ENCODE measurements around the gene TAF15. TPM values are rescaled to one million over a fixed set of nuclear protein-coding genes. Genes with fewer than 3 reads are reported as not detected.

TAF15 gene
- total RNA-seq, 4 donors from 2014 or later: 33.2 to 80.2 (median 64.0) TPM

DNA sequence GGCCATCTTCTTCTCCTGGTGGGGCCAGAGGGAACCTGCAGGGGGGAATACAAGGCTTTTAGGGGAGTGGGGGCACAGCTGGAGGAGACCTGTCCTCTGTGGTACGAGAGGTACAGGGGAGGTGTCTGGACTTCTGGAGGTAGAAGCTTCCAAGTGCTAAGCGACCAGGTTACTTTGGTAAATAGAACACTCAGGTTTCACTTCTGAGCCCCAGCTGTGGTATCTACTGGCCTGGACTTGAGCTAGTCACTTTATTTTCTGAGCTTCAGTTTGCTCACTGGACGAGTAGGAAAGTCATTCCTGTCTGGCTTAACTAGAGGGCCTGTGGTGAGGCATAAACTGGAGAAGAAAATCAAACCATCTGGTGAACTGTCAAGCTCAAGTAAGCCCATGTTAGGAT is 59.5 kb downstream of the TAF15 start, which contains the start of gene HEATR9:
TSS of gene HEATR9 (minus strand) at position 155 of the 400 bp plus-strand sequence. CDS start at position 6, 149 bp downstream.
- ATAC-seq (ENCODE audit: low FRiP score): no peak
- TF ChIP-seq, protein P1, sequence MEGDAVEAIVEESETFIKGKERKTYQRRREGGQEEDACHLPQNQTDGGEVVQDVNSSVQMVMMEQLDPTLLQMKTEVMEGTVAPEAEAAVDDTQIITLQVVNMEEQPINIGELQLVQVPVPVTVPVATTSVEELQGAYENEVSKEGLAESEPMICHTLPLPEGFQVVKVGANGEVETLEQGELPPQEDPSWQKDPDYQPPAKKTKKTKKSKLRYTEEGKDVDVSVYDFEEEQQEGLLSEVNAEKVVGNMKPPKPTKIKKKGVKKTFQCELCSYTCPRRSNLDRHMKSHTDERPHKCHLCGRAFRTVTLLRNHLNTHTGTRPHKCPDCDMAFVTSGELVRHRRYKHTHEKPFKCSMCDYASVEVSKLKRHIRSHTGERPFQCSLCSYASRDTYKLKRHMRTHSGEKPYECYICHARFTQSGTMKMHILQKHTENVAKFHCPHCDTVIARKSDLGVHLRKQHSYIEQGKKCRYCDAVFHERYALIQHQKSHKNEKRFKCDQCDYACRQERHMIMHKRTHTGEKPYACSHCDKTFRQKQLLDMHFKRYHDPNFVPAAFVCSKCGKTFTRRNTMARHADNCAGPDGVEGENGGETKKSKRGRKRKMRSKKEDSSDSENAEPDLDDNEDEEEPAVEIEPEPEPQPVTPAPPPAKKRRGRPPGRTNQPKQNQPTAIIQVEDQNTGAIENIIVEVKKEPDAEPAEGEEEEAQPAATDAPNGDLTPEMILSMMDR (IDR thresholded peaks at IDR 0.05): no peak
- DNase-seq (ENCODE audit: low spot score): no peak

DNA sequence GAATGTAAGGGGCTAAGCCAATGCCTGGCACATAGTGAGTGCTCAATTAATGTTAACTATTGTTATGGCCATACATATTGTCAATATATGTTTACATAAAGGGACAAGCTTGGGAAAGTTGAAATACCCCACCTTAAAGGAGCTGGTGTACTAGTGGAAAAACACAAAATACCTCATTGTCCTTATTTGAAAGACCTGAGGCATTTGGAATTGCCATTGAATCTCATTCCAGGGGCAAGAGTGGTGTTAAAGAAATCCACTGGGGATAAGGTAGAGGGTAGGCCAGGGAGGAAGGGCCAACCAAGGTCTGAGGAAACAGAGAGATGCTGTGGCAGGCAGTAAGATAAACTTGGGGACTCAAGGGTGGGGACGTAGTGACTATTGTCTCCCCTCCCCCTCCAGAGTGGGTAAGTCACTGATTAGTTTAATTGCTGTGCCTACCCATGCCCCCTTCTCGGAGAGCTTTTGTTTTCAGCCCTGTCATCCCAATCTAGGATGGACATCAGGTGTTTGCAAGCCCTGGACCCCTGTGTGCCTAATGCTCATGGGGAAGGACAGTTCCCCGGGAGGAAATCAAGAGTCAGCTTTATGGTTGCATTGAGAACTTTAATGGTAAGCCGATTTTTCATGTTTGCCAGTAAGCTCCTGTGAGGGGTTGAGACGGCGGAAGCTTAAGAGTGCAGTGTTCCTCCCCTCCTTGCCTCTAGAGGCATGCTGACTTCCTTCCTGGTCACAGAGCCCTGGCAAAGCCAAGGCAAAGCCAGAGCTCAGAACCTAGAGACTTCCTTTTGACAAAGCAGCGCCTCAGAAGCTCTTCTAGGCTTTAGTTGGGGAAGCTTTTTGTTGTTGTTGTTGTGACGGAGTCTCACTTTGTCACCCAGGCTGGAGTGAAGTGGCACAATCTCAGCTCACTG is 61.9 kb downstream of the TAF15 start:
- ATAC-seq (ENCODE audit: low FRiP score): no peak
- no peak for DNase-seq (ENCODE audit: low spot score)
- TF ChIP-seq, protein P1 (IDR thresholded peaks at IDR 0.05): no peak

DNA sequence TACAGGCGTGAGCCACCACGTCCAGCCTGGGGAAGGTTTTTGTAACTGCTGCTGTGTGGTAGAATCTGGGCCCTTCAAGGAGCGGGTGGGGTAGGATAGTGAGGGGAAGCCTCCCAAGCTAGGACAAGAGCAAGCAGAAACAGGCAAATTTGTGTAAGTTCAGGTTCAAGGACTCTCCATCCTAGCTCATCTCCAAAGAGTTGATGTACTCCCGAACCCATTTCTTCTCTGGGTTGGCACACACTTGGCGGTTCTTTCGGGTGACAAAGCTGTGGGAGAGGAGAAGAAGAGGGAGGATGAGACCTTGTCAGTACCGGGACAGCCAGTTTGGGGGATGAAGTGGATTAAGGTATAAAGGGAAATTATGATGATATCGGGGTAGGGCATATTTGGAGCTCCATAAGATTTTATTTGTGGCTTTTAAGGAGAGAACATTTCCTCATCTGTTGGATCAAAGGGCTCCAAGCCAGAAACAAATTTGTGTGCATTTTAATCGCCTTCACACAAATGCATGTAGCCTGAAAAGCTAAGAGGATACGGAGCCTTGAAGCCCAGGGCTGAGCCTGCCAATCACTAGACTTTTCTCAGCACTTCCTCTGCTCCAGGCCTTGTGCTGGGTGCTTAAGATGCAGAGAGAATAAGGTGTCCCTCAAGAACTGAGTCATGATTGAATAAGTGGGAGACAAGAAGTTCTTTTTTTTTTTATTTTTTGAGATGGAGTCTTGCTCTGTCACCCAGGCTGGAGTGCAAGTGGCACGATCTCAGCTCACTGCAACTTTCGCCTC is 63.1 kb downstream of the TAF15 start:
- ATAC-seq (ENCODE audit: low FRiP score): no peak
- TF ChIP-seq, protein P1 (IDR thresholded peaks at IDR 0.05): no peak
- no peak for DNase-seq (ENCODE audit: low spot score)

DNA sequence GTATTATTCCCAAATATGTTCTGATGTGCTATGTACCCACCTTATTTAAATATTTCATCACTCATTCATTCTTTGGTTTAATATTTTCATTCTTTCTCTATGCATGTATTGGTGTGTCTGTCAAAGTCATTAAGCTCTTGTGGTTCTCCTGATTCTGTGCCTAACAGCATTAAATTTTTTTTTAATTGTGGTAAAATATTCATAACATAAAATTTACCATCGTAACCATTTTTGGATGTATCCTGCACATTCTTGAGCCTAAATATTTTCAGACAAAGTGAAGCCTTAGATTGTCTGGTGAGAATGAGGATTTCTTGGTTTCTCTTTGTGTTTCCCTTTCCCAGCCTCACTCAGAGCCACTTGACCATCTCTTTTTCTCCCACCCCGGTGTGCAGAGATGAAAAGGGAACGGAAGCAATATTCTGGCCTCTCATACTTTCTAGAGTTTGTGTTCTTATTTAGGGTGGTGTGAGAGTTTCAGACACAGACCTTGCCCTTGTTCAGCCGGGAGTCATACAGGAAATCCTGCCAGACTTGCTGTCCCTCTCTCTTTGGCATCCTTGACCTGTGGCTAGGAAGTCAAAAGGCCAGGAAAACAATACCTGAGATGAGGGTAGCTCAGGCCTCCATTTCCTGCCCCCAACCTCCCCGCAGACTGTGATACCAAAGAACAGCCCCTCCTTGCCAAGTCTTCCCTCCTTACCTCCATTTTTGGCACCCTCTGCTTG is 66.0 kb downstream of the TAF15 start:
- TF ChIP-seq, protein P1 (IDR thresholded peaks at IDR 0.05): no peak
- DNase-seq (ENCODE audit: low spot score): no peak
- ATAC-seq (ENCODE audit: low FRiP score): no peak

DNA sequence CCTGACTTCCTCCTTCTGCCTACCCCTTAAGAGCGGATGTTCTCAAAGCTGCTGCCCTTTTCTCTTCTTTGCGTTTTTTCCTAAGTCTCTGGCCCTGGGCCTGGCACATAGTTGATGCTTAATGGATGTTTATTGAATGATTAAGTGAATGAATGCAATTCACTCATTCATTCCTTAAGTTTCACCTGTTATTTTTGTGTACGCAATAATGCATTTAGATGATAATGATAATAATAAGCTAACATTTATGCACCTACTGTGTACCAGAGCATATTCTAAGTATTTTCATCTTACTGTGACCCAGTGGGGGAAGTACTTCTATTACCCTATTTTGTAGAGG is 66.5 kb downstream of the TAF15 start:
- TF ChIP-seq, protein P1 (IDR thresholded peaks at IDR 0.05): no peak
- no peak for DNase-seq (ENCODE audit: low spot score)
- ATAC-seq (ENCODE audit: low FRiP score): no peak

DNA sequence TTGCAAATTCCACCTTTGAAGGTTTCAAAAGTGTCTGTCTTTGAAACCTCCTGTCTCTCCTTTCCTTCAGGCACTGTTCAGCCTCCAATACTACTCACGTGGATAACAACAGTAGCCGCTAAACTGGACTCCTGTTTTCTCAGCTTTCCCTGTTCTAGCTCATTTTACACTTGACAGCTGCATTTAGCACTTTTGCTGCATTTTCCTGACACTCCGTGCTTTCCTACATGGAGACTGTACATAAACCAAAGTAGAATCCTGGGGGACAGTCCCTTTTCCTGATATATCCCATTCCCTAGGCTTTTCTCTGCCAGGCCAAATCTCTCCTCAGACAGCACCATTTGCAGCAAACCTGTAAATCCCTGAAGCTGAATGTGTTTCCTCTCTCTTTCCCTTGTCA is 67.2 kb downstream of the TAF15 start:
- TF ChIP-seq, protein P1 (IDR thresholded peaks at IDR 0.05): no peak
- DNase-seq (ENCODE audit: low spot score) (no peak), ATAC-seq (ENCODE audit: low FRiP score) (no peak)
